Neural cell (in vitro differentiated cells): Measurements from ENCODE around the gene GGT1. TPM values are rescaled to one million over a fixed set of nuclear protein-coding genes. Genes with fewer than 3 reads are reported as not detected.
A peak's percentile ranks its signal among the peaks of the same experiment; 100 is the strongest.
"Not testable (repeated sequence)": the region's sequence is repeated elsewhere in the genome, so short reads cannot be mapped to it uniquely, and the experiment has no call there.

Experiments used
- H2AFZ ChIP-seq: fragments of 200-600, 300-800 bp; sonication (generic), shearing (Covaris generic); 2 replicates; pipeline ENCODE4 v1.6.0; 2014; ENCODE audit warnings: low read depth, mild to moderate bottlenecking, antibody characterized with exemption, low read length, moderate library complexity
- H3F3A ChIP-seq: fragments of 200-600 bp; shearing (Covaris generic); 2 replicates; pipeline ENCODE4 v1.6.1; 2016; ENCODE audit warnings: mild to moderate bottlenecking, moderate library complexity, mixed read lengths, antibody characterized with exemption, low read length; ENCODE audit not compliant: insufficient read depth, poor library complexity, severe bottlenecking
- H3K27ac ChIP-seq: fragments of 200-600, 300-800 bp; sonication (generic), shearing (Covaris generic); 2 replicates; pipeline ENCODE4 v1.5.1; 2014; ENCODE audit warnings: mild to moderate bottlenecking, low read length, moderate library complexity
- H3K27me3 ChIP-seq: fragments of 300-800, 200-600 bp; sonication (generic), shearing (Covaris generic); 2 replicates; pipeline ENCODE4 v1.6.0; 2014; ENCODE audit warnings: mild to moderate bottlenecking, low read depth, low read length, moderate library complexity; ENCODE audit not compliant: insufficient read depth
- H3K36me3 ChIP-seq: fragments of 300-800, 200-600 bp; sonication (generic), shearing (Covaris generic); 2 replicates; pipeline ENCODE4 v1.5.1; 2014; ENCODE audit warnings: mild to moderate bottlenecking, antibody characterized with exemption, low read length, moderate library complexity; ENCODE audit not compliant: insufficient read depth
- H3K4me2 ChIP-seq: fragments of 300-800, 200-600 bp; sonication (generic), shearing (Covaris generic); 2 replicates; pipeline ENCODE4 v1.6.0; 2014; ENCODE audit warnings: mild to moderate bottlenecking, low read length
- H3K4me3 ChIP-seq: fragments of 300-800, 200-600 bp; sonication (generic), shearing (Covaris generic); 2 replicates; pipeline ENCODE4 v1.5.1; 2014; ENCODE audit warnings: mild to moderate bottlenecking, low read length, moderate library complexity
- H3K79me2 ChIP-seq: fragments of 200-600 bp; shearing (Covaris generic); replicated peaks from 2 replicates; pipeline ENCODE4 v1.6.0; 2014; ENCODE audit warnings: mild to moderate bottlenecking, low read length, moderate library complexity; ENCODE audit not compliant: insufficient read depth
- H3K9ac ChIP-seq: fragments of 300-800, 200-600 bp; sonication (generic), shearing (Covaris generic); 2 replicates; pipeline ENCODE4 v1.6.1; 2016; ENCODE audit warnings: mild to moderate bottlenecking, low read length, mixed read lengths
- H3K9me2 ChIP-seq: fragments of 200-600 bp; shearing (Covaris generic); 2 replicates; pipeline ENCODE4 v1.6.1; 2016; ENCODE audit warnings: mild to moderate bottlenecking, low read length, mixed read lengths; ENCODE audit not compliant: insufficient read depth
- H3K9me3 ChIP-seq: fragments of 200-600, 300-800 bp; sonication (generic), shearing (Covaris generic); 2 replicates; pipeline ENCODE4 v1.6.1; 2016; ENCODE audit warnings: mild to moderate bottlenecking, mixed run types, low read length, moderate library complexity, mixed read lengths
- H4K20me1 ChIP-seq: fragments of 200-600 bp; shearing (Covaris generic); 2 replicates; pipeline ENCODE4 v1.6.1; 2016; ENCODE audit warnings: mild to moderate bottlenecking, mixed run types; ENCODE audit not compliant: insufficient read depth
- EP300 ChIP-seq: fragments of 450-650 bp; conservative IDR thresholded peaks from 2 replicates; pipeline ENCODE4 v1.6.1; 2014; ENCODE audit warnings: antibody characterized with exemption, mild to moderate bottlenecking, moderate library complexity; ENCODE audit not compliant: poor library complexity, severe bottlenecking
- EZH2 ChIP-seq: fragments of 200-600, 300-800 bp; shearing (Covaris generic), sonication (generic); IDR thresholded peaks from 2 replicates; pipeline ENCODE4 v1.6.1; 2014; ENCODE audit warnings: antibody characterized with exemption, low read length, borderline replicate concordance, mild to moderate bottlenecking; ENCODE audit not compliant: insufficient read depth, poor library complexity, severe bottlenecking
- MXI1 ChIP-seq: fragments of 450-650 bp; conservative IDR thresholded peaks from 2 replicates; pipeline ENCODE4 v1.6.1; 2014; ENCODE audit warnings: antibody characterized with exemption, mild to moderate bottlenecking; ENCODE audit not compliant: poor library complexity, severe bottlenecking
- POLR2AphosphoS5 ChIP-seq: IDR thresholded peaks from 2 replicates; pipeline ENCODE4 v1.6.1; 2012
- RAD21 ChIP-seq: fragments of 450-650 bp; conservative IDR thresholded peaks from 2 replicates; pipeline ENCODE4 v1.6.1; 2014; ENCODE audit warnings: antibody characterized with exemption, mild to moderate bottlenecking, moderate library complexity
- SMC3 ChIP-seq: fragments of 450-650 bp; conservative IDR thresholded peaks from 2 replicates; pipeline ENCODE4 v1.6.1; 2014; ENCODE audit warnings: antibody characterized with exemption, mild to moderate bottlenecking, moderate library complexity; ENCODE audit not compliant: poor library complexity
- TAF1 ChIP-seq: IDR thresholded peaks from 2 replicates; pipeline ENCODE4 v1.6.1; 2012; ENCODE audit warnings: low read depth
- polyA plus RNA-seq: library from polyadenylated mRNA; depleted of rRNA; stranded (reverse); fragments of >200 nt; gene quantifications from 2 replicates; pipeline ENCODE4 v1.2.3, GENCODE V29; 2014
- TF ChIP-seq, protein P1 (sequence below): fragments of 450-650 bp; IDR thresholded peaks from 2 replicates; pipeline ENCODE4 v1.5.1; 2014; ENCODE audit warnings: antibody characterized with exemption, mild to moderate bottlenecking, moderate library complexity; ENCODE audit not compliant: poor library complexity, severe bottlenecking
- TF ChIP-seq, protein P2 (sequence below): IDR thresholded peaks from 2 replicates; pipeline ENCODE4 v1.6.1; 2012; ENCODE audit warnings: borderline replicate concordance

The GGT1 gene
- polyA plus RNA-seq, 1 donor from 2014 or later: 6.4 TPM

DNA sequence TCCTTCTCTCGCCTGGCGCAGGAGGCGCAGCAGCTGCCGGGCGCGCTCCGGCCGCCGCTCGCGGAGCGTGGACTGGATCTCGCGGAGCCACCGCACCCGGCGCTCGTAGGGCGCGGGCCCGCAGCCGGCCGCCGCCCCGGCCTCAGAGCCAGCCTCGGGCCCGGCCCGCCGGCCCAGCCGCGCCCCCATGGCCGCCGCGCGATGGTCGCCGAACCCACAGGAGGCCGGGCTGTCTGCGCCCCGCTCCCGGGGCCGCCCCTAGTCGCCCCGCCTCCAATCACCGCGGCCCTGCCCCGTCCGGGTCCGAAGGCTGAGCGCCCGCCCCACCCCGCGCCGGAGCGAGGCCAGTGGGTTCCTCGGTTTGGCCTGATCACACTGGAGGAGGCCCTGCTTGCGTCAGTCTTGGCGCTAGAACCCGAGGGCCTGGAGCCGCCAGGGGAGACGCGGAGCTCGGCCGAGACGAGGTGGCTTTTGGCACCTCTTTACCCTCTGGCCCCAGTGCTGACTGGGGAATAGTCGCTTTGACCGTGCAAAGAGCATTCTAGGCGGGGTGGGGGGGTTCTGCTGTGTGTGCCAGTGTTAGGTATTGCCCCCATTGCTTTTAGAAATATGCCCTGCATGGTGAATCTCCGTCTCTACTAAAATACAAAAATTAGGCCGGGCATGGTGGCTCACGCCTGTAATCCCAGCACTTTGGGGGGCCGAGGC lies 10.0 kb upstream of the GGT1 start, which contains the start of gene LRRC75B:
Gene LRRC75B, minus strand, starts transcription at position 223 of the 708 bp plus-strand sequence. Its CDS starts 34 bp downstream, at position 189.
- no peaks in the 10 kb centered on the region for H3K27me3 ChIP-seq
- H3K9me3 ChIP-seq: no peaks in the 10 kb centered on the region
- no peaks in the 10 kb centered on the region for H4K20me1 ChIP-seq
- peak; percentile 8 for TF ChIP-seq POLR2AphosphoS5
- TF ChIP-seq, protein P1, sequence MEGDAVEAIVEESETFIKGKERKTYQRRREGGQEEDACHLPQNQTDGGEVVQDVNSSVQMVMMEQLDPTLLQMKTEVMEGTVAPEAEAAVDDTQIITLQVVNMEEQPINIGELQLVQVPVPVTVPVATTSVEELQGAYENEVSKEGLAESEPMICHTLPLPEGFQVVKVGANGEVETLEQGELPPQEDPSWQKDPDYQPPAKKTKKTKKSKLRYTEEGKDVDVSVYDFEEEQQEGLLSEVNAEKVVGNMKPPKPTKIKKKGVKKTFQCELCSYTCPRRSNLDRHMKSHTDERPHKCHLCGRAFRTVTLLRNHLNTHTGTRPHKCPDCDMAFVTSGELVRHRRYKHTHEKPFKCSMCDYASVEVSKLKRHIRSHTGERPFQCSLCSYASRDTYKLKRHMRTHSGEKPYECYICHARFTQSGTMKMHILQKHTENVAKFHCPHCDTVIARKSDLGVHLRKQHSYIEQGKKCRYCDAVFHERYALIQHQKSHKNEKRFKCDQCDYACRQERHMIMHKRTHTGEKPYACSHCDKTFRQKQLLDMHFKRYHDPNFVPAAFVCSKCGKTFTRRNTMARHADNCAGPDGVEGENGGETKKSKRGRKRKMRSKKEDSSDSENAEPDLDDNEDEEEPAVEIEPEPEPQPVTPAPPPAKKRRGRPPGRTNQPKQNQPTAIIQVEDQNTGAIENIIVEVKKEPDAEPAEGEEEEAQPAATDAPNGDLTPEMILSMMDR: no peak
- no peaks in the 10 kb centered on the region for H3K36me3 ChIP-seq
- peak within 1 kb of the TSS; percentile 60 for H2AFZ ChIP-seq
- H3K4me2 ChIP-seq: peak within 1 kb of the TSS; percentile 25
- no peaks in the 10 kb centered on the region for H3K9me2 ChIP-seq
- H3K9ac ChIP-seq: peak within 1 kb of the TSS; percentile 64
- H3K4me3 ChIP-seq: peak within 1 kb of the TSS; percentile 64
- no peak within 1 kb of the TSS for H3K27ac ChIP-seq
- H3F3A ChIP-seq: no peaks in the 10 kb centered on the region
- no peaks in the 10 kb centered on the region for H3K79me2 ChIP-seq

DNA sequence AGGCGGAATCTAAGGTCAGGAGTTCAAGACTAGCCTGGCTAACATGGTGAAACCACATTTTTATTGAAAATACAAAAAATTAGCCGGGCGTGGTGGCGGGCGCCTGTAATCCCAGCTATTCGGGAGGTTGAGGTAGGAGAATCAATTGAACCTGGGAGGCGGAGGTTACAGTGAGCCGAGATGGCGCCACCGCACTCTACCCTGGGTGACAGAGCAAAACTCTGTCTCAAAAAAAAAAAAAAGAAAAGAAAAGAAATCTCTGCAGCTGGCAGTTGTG lies 9.5 kb upstream of the GGT1 start:
- Histone ChIP-seq H2AFZ (peak overlapping the region; percentile 60), H3K4me3 (peak overlapping the region; percentile 57), H3K9ac (peak overlapping the region; percentile 64)
- not testable (repeated sequence) for H3K9me3 ChIP-seq, H3K4me2 ChIP-seq, H3K9me2 ChIP-seq, H3K79me2 ChIP-seq, H3K27me3 ChIP-seq, H3F3A ChIP-seq, H4K20me1 ChIP-seq, H3K36me3 ChIP-seq, H3K27ac ChIP-seq

DNA sequence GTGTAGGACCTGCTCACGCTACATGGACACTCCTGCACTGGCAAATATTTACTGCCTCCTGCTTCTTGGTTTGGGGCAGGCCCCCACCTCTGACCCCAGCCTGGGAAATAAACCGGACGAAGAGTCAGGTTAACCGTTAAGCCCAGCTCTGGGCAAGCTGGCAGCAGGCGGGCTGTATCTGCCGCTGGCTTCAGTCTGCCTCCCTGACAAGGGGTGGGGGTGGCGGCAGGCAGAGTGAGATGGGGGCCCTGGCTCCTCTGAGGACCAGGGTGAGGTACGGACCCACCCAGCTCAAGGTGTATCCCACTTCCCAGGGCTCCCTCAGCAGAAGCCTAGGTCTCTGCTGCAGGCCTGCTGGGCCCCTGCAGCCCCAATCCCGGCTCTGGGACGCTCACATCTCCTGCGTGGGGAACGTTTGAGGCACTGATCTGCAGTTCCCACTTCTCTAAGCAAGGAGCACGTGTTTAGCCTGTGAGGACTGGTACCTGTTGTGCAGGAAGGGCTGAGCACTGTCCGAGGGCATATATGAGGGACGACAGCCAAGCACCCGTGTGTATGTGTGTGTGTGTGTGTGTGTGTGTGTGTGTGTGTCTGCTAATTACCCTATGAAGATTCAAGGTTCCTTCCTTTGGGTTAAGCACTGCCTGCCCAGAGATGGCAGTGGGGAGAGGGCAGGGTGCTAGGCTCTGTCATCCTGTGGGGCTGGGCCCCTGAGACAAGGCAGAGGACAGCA lies 9.0 kb upstream of the GGT1 start:
- no peak for TF ChIP-seq EZH2
- TF ChIP-seq TAF1: no peak
- TF ChIP-seq SMC3: no peak
- no peak for TF ChIP-seq RAD21
- TF ChIP-seq, protein P1: no peak
- no peak for TF ChIP-seq EP300
- no peak for TF ChIP-seq MXI1
- TF ChIP-seq, protein P2, sequence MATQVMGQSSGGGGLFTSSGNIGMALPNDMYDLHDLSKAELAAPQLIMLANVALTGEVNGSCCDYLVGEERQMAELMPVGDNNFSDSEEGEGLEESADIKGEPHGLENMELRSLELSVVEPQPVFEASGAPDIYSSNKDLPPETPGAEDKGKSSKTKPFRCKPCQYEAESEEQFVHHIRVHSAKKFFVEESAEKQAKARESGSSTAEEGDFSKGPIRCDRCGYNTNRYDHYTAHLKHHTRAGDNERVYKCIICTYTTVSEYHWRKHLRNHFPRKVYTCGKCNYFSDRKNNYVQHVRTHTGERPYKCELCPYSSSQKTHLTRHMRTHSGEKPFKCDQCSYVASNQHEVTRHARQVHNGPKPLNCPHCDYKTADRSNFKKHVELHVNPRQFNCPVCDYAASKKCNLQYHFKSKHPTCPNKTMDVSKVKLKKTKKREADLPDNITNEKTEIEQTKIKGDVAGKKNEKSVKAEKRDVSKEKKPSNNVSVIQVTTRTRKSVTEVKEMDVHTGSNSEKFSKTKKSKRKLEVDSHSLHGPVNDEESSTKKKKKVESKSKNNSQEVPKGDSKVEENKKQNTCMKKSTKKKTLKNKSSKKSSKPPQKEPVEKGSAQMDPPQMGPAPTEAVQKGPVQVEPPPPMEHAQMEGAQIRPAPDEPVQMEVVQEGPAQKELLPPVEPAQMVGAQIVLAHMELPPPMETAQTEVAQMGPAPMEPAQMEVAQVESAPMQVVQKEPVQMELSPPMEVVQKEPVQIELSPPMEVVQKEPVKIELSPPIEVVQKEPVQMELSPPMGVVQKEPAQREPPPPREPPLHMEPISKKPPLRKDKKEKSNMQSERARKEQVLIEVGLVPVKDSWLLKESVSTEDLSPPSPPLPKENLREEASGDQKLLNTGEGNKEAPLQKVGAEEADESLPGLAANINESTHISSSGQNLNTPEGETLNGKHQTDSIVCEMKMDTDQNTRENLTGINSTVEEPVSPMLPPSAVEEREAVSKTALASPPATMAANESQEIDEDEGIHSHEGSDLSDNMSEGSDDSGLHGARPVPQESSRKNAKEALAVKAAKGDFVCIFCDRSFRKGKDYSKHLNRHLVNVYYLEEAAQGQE: no peak
- TF ChIP-seq POLR2AphosphoS5: no peak
- Histone ChIP-seq H3K36me3 (no peaks in the 10 kb centered on the region), H3K4me3 (no peak overlapping the region), H3K9me2 (no peaks in the 10 kb centered on the region), H3K79me2 (no peaks in the 10 kb centered on the region), H3K9ac (no peak overlapping the region), H3K4me2 (no peak overlapping the region), H3F3A (no peaks in the 10 kb centered on the region), H3K27ac (no peak overlapping the region), H4K20me1 (no peaks in the 10 kb centered on the region), H3K27me3 (no peaks in the 10 kb centered on the region), H2AFZ (no peak overlapping the region), H3K9me3 (no peaks in the 10 kb centered on the region)
